Right cardiac atrium (tissue), 5 donors: ENCODE measurements around the gene UBE2N. TPM values are rescaled to one million over a fixed set of nuclear protein-coding genes. Genes with fewer than 3 reads are reported as not detected.
"Not testable (repeated sequence)": the region's sequence is repeated elsewhere in the genome, so short reads cannot be mapped to it uniquely, and the experiment has no call there.

ENCODE experiments used
- ATAC-seq, 2 donors: fragments of 200-7000 bp; cut with Tn5 transposase; one replicate each; pipeline versions ENCODE4 v1.8.0 to v1.9.1; 2020; ENCODE audit warnings: moderate library complexity in 2 of 2, mild to moderate bottlenecking in 1 of 2
- DNase-seq, 3 donors: peaks; one replicate each; pipeline ENCODE4 v3.0.0-alpha.2; 2020
- H3K27ac ChIP-seq: one replicate; pipeline ENCODE4 v1.5.1; 2013; ENCODE audit warnings: mild to moderate bottlenecking, low read length, control low read depth, moderate library complexity
- H3K27me3 ChIP-seq: one replicate; pipeline ENCODE4 v1.6.1; 2013; ENCODE audit not compliant: control insufficient read depth, insufficient read depth
- H3K4me1 ChIP-seq: one replicate; pipeline ENCODE4 v1.6.1; 2013; ENCODE audit warnings: low read length; ENCODE audit not compliant: control insufficient read depth, insufficient read depth
- H3K4me3 ChIP-seq: one replicate; pipeline ENCODE4 v1.5.1; 2013; ENCODE audit warnings: low read length, control low read depth
- H3K9me3 ChIP-seq: one replicate; pipeline ENCODE4 v1.6.1; 2013; ENCODE audit warnings: low read length; ENCODE audit not compliant: control insufficient read depth
- WGBS: extraction: QIAGEN DNeasy Blood & Tissue Kit; methylation state at CpG from one replicate; pipeline ENCODE4 v1.1.7; 2013; 5-methylcytosine and 5-hydroxymethylcytosine counted together
- intact Hi-C, 4 donors: fragments of 100-400 bp; cut with DNase I; formaldehyde crosslinking; loops; one replicate each; pipeline versions ENCODE4 v1.11.0 to v1.14.0; 2022 to 2023
- polyA plus RNA-seq: library from polyadenylated mRNA; stranded (reverse); fragments of 200-250 nt; gene quantifications from one replicate; pipeline ENCODE4 v1.2.3, GENCODE V29; 2013
- total RNA-seq, 4 donors: library from RNA; stranded (reverse); fragmentation: NEBNext Ultra II Directional; extraction: Animal tissue kit (Norgen Biotek cat#: 25700); gene quantifications; one replicate each; pipeline ENCODE4 v1.2.1, GENCODE V29; 2021
- donor health status: healthy with polysubstance abuse.
- donor health status: DM: no; HTN: yes; CAD: no.
- donor health status: DM: no; HTN: no; CAD: no.
- donor health status: DM: no; HTN: yes; CAD: no; lungs with severe emphysema.
- donor health status: DM: yes; HTN: yes; CAD: no.

Gene UBE2N
- total and polyA plus RNA-seq, 5 donors = 79.2 to 95.2 (median 82.6) TPM

DNA sequence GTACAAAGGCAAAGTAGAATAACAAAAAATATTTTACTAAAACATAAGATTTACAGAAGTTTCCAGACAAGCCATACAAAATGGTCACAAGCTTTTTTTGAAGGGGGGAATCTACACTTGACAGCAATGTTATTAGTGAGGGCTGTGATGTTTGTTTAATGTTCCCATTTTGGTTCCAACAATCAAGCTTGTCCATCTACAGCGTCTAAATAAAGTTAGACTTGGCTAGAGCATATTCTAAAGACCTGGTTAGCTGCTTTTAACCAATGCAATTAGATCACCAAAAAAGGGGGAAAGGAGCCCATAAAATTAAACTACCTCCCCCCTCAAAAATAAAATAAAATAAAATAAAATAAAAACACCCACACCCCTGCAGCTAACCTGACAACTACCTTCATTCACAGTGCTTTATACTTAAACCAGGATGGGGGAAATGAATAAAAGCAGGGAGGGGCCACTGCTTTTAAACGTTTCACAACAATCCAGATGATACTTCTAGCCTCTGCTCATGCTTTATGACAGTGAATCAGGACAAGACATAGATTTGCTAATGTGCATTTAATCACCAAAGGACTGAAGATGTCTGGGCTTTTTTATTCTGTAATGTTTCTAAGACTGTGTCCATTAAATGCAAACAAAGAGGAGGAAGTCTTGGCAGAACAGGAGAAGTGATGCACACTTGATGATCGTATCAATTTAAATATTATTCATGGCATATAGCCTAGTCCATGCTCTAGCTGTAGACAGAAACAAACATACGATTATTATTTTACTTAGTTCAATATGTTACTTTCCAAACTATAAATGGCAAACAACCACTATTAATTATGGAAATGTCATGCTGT lies 32.2 kb downstream of the UBE2N start:
- H3K27me3 ChIP-seq = not testable (repeated sequence)
- WGBS = 59% methylated on average over 4 of the region's 4 CpGs
- intact Hi-C loops = loop anchor here in 1 of 4 donors (10.0 kb wide), 1 partner anchor 625 kb away; no protein-coding TSS in a partner anchor

DNA sequence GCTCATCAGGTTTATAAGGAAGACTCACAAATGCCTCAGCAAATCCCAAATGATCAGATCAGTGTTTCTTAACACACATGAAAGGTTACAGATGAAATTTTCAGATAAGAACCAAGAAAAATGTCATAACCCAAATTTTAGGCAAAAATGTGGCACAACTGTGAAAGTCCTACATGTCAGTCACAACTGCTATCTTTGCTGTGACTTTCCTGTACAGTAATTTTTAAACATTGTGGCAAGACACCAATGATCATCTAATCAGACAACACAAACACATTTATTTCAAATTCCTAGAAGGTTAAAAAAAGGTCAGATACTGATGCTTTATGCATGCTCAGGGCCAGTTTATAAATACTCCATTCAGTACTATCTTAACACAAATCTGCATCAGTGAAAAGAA lies 32.9 kb downstream of the UBE2N start:
- ATAC-seq = no peak
- DNase-seq = no peak
- no peaks in the 10 kb centered on the region for H3K9me3 ChIP-seq
- H3K4me1 ChIP-seq = peaks cover 4% of the 10 kb centered on the region
- H3K27me3 ChIP-seq = no peaks in the 10 kb centered on the region
- H3K4me3 ChIP-seq = no peak overlapping the region
- intact Hi-C loops = no loop called here
- H3K27ac ChIP-seq = no peak overlapping the region

More for the DNA sequence above, 32.2 kb downstream of the UBE2N start:
- not testable (repeated sequence) for H3K27ac ChIP-seq, H3K9me3 ChIP-seq, H3K4me1 ChIP-seq, ATAC-seq, DNase-seq, H3K4me3 ChIP-seq

DNA sequence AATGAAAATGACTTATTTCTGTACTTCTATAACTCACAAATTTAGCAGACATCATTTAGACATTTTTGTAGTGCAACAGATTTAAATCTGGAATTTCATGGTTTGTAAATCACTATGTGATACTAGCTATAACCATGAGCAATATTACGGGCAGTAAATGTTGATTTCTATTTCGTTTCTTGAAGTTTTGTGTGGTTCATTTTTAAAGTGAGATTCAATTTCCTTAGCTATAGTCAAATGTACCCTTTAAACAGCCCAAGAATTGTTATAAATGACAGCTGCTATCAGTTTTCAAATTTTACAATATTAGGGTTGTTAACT lies 33.8 kb downstream of the UBE2N start:
- peaks cover 3% of the 10 kb centered on the region for H3K4me1 ChIP-seq
- 89% methylated on average over 2 of the region's 2 CpGs for WGBS
- intact Hi-C loops = no loop called here
- no peak overlapping the region for H3K27ac ChIP-seq
- H3K27me3 ChIP-seq = no peaks in the 10 kb centered on the region
- H3K4me3 ChIP-seq = no peak overlapping the region
- no peak for DNase-seq
- ATAC-seq = no peak
- H3K9me3 ChIP-seq = no peaks in the 10 kb centered on the region

DNA sequence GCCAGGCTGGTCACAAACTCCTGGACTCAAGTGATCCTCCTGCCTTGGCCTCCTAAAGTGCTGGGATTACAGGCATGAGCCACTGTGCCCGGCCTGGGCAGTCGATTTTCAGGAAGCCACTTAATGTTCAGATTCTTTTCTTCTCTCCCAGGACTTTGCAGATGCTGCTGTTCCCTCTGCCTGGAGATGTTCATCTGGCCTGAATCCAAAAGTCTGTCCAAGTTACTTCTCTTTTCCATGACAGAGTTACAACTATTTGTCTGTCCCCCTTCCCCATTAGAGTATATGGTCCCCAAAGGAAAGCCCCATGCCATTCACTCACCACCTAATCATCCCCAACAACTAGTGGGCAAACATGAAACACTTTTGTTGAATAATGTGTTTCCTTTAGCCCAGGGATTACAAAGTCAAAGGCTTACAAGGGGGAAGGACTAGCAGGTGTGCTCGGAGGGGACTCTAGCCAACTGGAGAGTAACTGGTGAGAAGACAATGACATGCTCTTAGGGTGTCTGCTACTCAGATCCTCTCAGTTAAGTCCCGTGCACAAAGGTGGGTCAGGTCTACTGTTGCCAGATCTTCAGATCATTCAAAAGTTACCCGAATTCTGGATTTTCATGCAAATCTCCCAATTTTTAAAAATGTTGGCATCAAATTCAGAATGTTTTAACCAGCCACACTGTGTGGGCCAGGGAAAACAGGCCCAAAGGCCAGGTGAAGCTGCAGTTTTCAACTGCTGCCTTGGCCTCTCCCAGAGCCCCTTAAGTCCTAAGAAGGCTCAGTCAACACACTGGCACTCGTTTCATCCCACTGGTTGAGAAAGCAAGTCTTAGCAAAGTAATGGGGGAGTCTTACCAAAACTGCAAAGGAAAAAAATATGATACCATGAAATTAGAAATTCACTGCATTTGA lies 34.4 kb downstream of the UBE2N start:
- ATAC-seq (no peak), DNase-seq (no peak)
- Histone ChIP-seq H3K4me3 (no peak overlapping the region), H3K9me3 (no peaks in the 10 kb centered on the region), H3K27me3 (no peaks in the 10 kb centered on the region), H3K27ac (no peak overlapping the region), H3K4me1 (peaks cover 3% of the 10 kb centered on the region)
- WGBS = 84% methylated on average over 6 of the region's 6 CpGs
- intact Hi-C loops = no loop called here

DNA sequence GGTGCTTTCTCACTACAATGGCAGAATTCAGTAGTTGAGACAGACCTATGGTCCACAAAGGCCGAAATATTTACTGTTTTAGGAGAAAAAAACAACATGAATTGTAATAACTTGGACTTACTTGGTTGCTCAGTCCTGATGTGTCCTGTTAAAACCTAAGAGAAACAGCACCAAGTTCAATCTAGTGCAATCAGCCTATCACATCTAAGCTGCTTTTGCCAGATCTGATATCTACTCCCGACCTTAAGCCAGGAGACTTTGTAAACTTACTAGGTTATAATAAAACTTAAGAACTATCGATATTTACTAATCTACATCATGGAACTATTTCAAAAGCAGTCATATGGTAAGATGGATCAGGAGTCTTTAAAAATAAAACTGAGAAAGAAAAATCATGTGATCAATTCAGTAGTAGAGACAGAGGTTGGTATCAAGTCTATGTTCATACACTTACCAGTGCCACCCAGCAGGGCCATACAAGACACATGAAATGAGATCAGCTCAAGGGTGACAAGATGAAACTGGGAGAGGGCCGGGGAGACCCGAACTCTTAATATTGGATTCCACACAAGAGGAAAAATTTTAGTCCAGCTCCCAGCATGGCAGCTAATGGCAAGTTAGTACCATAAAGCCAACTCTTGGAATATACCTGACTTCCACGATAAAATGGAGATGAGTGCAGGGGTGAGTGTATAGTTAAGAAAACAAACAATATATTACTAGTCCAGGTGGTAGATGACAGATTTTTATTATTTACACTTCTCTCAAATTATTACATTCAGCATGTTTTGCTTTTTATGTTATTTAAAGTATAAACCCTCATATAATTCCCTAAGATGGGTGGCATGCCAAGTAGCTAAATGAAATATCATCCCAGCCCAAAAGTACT lies 36.5 kb downstream of the UBE2N start:
- peak in 1 of 2 donors; percentile 20 for ATAC-seq
- no peak for DNase-seq
- H3K4me1 ChIP-seq = no peaks in the 10 kb centered on the region
- no peak overlapping the region for H3K27ac ChIP-seq
- H3K27me3 ChIP-seq = no peaks in the 10 kb centered on the region
- H3K9me3 ChIP-seq = no peaks in the 10 kb centered on the region
- intact Hi-C loops = no loop called here
- no peak overlapping the region for H3K4me3 ChIP-seq
- WGBS = 86% methylated on average over 6 of the region's 6 CpGs

DNA sequence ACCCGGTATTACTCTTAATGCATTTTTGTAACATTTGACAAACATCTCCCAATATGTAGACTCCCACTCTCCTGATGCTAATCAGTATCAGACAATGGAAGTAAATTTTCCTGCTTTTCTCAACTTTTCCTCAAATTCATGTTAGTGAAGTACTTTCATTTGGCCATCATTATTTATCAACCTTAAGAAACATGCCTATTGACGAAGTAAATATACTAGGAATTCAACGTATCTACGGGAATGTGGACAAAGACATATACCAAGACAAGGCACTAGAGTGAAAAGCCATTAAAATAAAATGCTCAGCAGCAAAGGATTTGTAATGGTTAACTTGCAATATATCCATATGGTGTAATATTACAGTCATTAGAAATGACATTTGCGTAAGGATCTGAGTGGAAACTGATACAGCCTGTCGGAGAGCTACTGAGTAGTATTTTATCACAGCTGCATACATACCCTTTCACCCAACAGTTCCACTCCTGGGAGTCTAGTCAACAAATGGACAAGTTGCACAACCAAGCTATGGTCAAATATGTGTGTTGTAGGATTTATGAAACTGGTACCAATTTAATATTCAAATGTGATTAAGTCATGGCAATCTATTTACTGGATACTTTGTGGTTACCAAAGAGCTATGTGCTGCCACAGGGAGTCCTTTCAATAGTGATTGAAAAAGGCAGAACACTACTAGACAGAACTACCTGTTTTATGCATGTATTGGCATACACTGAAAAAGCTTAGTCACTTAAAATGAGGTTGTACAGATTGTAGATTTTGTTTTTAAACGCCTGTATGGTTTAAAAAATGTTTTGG lies 37.6 kb downstream of the UBE2N start:
- H3K9me3 ChIP-seq = no peaks in the 10 kb centered on the region
- H3K27ac ChIP-seq = no peak overlapping the region
- H3K27me3 ChIP-seq = no peaks in the 10 kb centered on the region
- H3K4me3 ChIP-seq = no peak overlapping the region
- intact Hi-C loops = no loop called here
- DNase-seq (no peak), ATAC-seq (peak; percentile 34 to 38)
- 79% methylated on average over 7 of the region's 7 CpGs for WGBS
- no peaks in the 10 kb centered on the region for H3K4me1 ChIP-seq

DNA sequence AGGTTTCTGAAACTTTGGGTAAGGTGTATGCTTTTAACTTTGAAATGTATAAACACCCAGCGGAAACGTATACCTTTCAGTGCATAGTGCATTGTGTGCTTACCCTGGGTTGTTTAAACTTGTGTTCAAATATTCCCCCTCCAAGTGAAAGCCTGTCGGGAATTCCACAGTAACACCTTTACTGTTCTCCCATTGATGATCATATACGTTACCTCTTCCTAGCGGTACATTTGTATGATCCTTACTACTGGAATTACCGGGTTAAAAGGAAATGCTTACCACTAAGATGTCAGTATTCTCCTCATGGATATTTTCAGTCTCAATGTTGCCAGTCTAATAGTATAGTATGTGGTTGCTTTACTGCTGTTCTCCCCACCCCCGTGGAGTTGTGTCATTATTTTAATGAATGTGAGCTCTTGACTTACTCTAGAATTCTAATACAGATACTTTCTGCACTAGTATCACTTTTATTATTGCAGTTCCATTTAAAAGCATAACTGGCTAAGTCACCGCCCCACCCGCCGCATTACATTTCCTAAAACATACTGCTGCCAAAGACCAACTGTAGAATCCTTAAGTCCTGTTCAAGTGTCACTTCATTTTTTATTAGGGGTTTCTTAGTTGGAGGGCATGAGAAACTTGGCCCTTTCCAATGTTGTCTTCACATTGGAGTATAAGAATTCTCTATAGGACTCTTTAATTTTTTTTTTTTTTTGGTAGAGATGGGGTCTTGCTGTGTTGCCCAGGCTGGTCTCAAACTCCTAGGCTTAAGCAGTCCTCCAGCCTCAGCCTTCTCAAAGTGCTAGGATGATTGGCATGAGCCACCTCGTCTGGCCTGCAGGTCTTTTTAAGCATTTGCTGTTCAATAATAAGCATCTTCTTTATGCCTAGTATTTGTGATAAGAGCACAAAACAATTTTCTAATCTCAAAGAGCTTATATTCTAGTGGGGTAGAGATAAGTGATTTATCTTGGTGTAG lies 39.1 kb downstream of the UBE2N start:
- Histone ChIP-seq H3K9me3 (no peaks in the 10 kb centered on the region), H3K27me3 (no peaks in the 10 kb centered on the region), H3K4me3 (no peak overlapping the region), H3K4me1 (no peaks in the 10 kb centered on the region), H3K27ac (no peak overlapping the region)
- intact Hi-C loops = no loop called here
- DNase-seq (no peak), ATAC-seq (no peak)
- WGBS = 88% methylated on average over 11 of the region's 11 CpGs

DNA sequence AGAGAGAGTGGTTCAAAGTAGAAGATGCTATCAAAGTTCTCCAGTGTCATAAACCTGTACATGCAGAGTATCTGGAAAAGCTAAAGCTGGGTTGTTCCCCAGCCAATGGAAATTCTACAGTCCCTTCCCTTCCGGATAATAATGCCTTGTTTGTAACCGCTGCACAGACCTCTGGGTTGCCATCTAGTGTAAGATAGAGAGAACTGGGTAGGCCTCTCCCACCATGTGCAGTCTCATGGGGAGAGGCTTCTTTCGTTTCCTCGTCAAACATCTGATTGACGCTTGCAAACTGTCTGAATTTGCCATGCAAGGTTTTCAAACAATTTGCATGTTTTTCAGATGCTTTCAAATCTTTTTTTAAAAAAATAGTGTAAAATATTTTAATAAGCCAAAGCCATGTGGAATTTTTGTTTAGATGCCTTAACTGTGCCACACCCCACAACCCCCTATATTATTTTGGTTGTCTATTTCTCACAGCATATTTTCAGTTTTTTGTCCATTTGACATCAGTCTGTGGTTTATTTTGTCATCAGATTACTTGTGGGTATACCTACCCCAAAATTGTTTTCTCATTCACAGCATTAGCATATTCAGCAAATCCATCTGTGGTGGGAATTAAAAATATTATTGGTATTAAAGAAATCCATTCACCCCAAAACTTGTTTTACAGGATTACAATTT lies 42.4 kb downstream of the UBE2N start:
- peak; percentile 93 to 96 for ATAC-seq
- H3K4me1 ChIP-seq, H3K9me3 ChIP-seq, DNase-seq, H3K4me3 ChIP-seq, H3K27ac ChIP-seq, H3K27me3 ChIP-seq: not testable (repeated sequence)
- intact Hi-C loops = loop anchor here in 3 of 4 donors (5.0 to 10.0 kb wide), 3 partner anchors 275 to 415 kb away; no protein-coding TSS in a partner anchor
- no CpG with 5 or more reads among the region's 5 CpGs for WGBS

DNA sequence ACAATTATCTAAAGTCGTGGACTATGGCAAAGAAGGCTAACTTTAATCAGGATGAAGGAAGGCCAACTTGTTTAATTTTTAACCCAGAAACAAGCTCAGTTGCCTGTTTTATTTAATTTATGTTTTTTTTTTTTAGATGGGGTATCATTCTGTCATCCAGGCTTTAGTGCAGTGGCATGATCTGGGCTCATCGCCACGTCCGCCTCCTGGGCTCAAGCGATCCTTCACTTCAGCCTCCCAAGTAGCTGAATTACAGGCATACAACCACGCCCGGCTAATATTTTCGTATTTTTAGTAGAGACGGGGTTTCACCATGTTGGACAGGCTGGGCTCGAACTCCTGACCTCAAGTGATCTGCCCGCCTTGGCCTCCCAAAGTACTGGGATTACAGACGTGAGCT lies 44.3 kb downstream of the UBE2N start:
- Histone ChIP-seq H3K4me1 (peaks cover 1% of the 10 kb centered on the region), H3K27me3 (no peaks in the 10 kb centered on the region), H3K27ac (no peak overlapping the region), H3K4me3 (no peak overlapping the region), H3K9me3 (no peaks in the 10 kb centered on the region)
- 74% methylated on average over 12 of the region's 12 CpGs for WGBS
- intact Hi-C loops = loop anchor here in 3 of 4 donors (2.0 to 10.0 kb wide), 4 partner anchors 273 to 413 kb away; no protein-coding TSS in a partner anchor
- DNase-seq (no peak), ATAC-seq (no peak)
